Measurements from ENCODE around the gene GPX2.
A peak's percentile ranks its signal among the peaks of the same experiment; 100 is the strongest.

Gene GPX2

DNA sequence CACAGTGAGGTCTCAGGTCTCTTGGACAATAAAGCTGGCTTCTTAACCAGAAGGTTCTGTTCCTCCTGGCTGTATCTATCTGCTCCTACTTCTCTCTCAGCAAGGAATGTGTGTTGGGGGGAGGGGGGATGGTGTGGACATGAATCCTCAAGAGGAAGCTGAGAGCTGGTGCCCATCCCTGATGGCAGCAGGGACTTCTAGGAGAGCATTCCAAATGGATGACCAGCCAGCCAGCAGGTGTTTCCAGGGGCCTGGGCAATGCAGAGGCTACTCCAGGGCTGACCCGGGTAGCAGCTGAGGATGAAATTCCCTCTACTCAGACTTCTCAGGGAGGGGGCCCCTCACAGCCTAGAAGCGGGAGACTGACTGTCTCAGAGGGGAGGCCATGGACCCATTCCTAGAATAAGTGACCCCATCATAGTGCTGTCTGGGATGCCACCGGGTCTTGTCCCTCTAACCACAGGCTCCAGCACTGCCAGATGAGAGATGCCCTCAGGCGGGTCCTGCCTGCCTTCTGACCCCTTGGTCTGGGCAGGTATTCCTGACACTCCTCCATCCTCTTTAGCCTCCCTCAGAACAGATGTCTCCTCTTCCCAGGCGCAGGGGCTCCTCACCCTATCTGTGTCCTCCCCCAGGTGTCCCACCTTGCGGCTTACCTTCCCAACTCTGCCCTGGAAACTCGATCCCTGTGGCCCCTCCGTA, 28.4 kb upstream of the GPX2 start:
- Histone ChIP-seq H3K4me1 (ENCODE audit: insufficient read depth, low read length, poor library complexity, severe bottlenecking) (peaks cover 59% of the 10 kb centered on the region), H3K27me3 (ENCODE audit: insufficient read depth, low read length, poor library complexity, severe bottlenecking) (no peaks in the 10 kb centered on the region), H4K20me1 (ENCODE audit: insufficient read depth, low read length, poor library complexity, severe bottlenecking) (peaks cover 4% of the 10 kb centered on the region), H3K9me3 (ENCODE audit: insufficient read depth, low read depth, low read length) (no peaks in the 10 kb centered on the region), H3K9ac (ENCODE audit: low read depth, low read length, poor library complexity, severe bottlenecking) (peak overlapping the region; percentile 86), H3K4me3 (ENCODE audit: low read length, poor library complexity, severe bottlenecking) (peak overlapping the region; percentile 90), H3K9me2 (replicated peaks; ENCODE audit: low read depth, low read length) (no peaks in the 10 kb centered on the region), H3F3A (ENCODE audit: low read depth) (no peaks in the 10 kb centered on the region), H3K4me2 (ENCODE audit: low read depth, low read length, poor library complexity, severe bottlenecking) (peak overlapping the region; percentile 96), H3K79me2 (ENCODE audit: insufficient read depth, low read length) (peaks cover 50% of the 10 kb centered on the region), H2AFZ (ENCODE audit: low read length) (no peak overlapping the region), H3K36me3 (ENCODE audit: insufficient read depth, low read length) (no peaks in the 10 kb centered on the region)
- TF ChIP-seq EZH2phosphoT487 (IDR thresholded peaks at IDR 0.05; ENCODE audit: borderline replicate concordance): no peak
- TF ChIP-seq, protein P1, sequence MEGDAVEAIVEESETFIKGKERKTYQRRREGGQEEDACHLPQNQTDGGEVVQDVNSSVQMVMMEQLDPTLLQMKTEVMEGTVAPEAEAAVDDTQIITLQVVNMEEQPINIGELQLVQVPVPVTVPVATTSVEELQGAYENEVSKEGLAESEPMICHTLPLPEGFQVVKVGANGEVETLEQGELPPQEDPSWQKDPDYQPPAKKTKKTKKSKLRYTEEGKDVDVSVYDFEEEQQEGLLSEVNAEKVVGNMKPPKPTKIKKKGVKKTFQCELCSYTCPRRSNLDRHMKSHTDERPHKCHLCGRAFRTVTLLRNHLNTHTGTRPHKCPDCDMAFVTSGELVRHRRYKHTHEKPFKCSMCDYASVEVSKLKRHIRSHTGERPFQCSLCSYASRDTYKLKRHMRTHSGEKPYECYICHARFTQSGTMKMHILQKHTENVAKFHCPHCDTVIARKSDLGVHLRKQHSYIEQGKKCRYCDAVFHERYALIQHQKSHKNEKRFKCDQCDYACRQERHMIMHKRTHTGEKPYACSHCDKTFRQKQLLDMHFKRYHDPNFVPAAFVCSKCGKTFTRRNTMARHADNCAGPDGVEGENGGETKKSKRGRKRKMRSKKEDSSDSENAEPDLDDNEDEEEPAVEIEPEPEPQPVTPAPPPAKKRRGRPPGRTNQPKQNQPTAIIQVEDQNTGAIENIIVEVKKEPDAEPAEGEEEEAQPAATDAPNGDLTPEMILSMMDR (conservative IDR thresholded peaks at IDR 0.05; ENCODE audit: low read length): no peak

DNA sequence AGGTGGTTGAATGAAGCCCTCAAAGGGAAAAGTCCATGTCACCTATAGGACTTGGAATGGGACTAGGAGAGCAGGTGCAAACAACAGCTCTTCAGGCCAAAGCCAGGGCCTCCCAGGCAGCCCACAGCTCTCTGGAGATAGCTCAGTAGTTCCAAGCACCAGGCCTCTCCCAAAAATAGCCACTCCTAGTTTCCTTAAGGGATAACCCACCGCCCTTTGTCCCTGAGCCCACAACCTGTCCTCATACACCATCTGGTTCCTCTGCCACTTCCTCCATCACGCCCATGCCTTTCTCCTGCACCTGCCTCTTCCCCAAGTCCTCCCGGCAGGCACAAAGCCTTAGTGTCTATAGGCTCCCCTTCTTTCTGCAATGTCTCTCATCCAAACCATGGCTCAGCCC, 27.5 kb upstream of the GPX2 start:
- H3K36me3 ChIP-seq (ENCODE audit: insufficient read depth, low read length): no peaks in the 10 kb centered on the region
- peaks cover 59% of the 10 kb centered on the region for H3K4me1 ChIP-seq (ENCODE audit: insufficient read depth, low read length, poor library complexity, severe bottlenecking)
- TF ChIP-seq EZH2phosphoT487 (IDR thresholded peaks at IDR 0.05; ENCODE audit: borderline replicate concordance): no peak
- TF ChIP-seq, protein P1 (conservative IDR thresholded peaks at IDR 0.05; ENCODE audit: low read length): no peak
- no peaks in the 10 kb centered on the region for H3K9me3 ChIP-seq (ENCODE audit: insufficient read depth, low read depth, low read length)
- no peak overlapping the region for H2AFZ ChIP-seq (ENCODE audit: low read length)
- H3K4me3 ChIP-seq (ENCODE audit: low read length, poor library complexity, severe bottlenecking): peak overlapping the region; percentile 90
- peaks cover 4% of the 10 kb centered on the region for H4K20me1 ChIP-seq (ENCODE audit: insufficient read depth, low read length, poor library complexity, severe bottlenecking)
- peak overlapping the region; percentile 86 for H3K9ac ChIP-seq (ENCODE audit: low read depth, low read length, poor library complexity, severe bottlenecking)
- no peaks in the 10 kb centered on the region for H3F3A ChIP-seq (ENCODE audit: low read depth)
- no peaks in the 10 kb centered on the region for H3K9me2 ChIP-seq (replicated peaks; ENCODE audit: low read depth, low read length)
- H3K79me2 ChIP-seq (ENCODE audit: insufficient read depth, low read length): peaks cover 50% of the 10 kb centered on the region
- H3K27me3 ChIP-seq (ENCODE audit: insufficient read depth, low read length, poor library complexity, severe bottlenecking): no peaks in the 10 kb centered on the region
- peak overlapping the region; percentile 96 for H3K4me2 ChIP-seq (ENCODE audit: low read depth, low read length, poor library complexity, severe bottlenecking)

DNA sequence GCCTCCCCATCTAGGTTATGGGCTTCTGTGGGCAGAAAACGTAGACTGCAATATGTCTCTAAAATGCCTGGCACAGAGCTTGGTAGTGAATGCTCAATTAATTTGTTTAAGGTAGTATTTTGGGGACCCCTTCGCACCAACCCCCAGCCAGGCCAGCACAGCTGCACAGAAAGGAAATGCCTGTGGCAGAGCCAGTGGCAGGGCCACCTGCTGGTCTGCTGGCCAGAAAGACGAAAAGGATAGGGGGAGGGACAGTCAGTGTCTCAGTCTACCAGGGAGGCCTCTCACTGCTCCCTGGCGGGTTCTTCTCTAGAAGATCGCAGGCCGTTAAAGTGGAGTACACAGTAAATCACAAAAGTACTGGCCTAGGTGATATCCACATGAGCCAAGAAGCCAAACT, 26.1 kb upstream of the GPX2 start:
- peaks cover 4% of the 10 kb centered on the region for H4K20me1 ChIP-seq (ENCODE audit: insufficient read depth, low read length, poor library complexity, severe bottlenecking)
- no peaks in the 10 kb centered on the region for H3K9me3 ChIP-seq (ENCODE audit: insufficient read depth, low read depth, low read length)
- peaks cover 62% of the 10 kb centered on the region for H3K4me1 ChIP-seq (ENCODE audit: insufficient read depth, low read length, poor library complexity, severe bottlenecking)
- no peak overlapping the region for H2AFZ ChIP-seq (ENCODE audit: low read length)
- peak overlapping the region; percentile 86 for H3K9ac ChIP-seq (ENCODE audit: low read depth, low read length, poor library complexity, severe bottlenecking)
- no peaks in the 10 kb centered on the region for H3K36me3 ChIP-seq (ENCODE audit: insufficient read depth, low read length)
- peaks cover 50% of the 10 kb centered on the region for H3K79me2 ChIP-seq (ENCODE audit: insufficient read depth, low read length)
- no peaks in the 10 kb centered on the region for H3K27me3 ChIP-seq (ENCODE audit: insufficient read depth, low read length, poor library complexity, severe bottlenecking)
- H3F3A ChIP-seq (ENCODE audit: low read depth): no peaks in the 10 kb centered on the region
- H3K4me3 ChIP-seq (ENCODE audit: low read length, poor library complexity, severe bottlenecking): peak overlapping the region; percentile 90
- no peak for TF ChIP-seq EZH2phosphoT487 (IDR thresholded peaks at IDR 0.05; ENCODE audit: borderline replicate concordance)
- TF ChIP-seq, protein P1 (conservative IDR thresholded peaks at IDR 0.05; ENCODE audit: low read length): peak; percentile 46
- H3K4me2 ChIP-seq (ENCODE audit: low read depth, low read length, poor library complexity, severe bottlenecking): peak overlapping the region; percentile 96
- no peaks in the 10 kb centered on the region for H3K9me2 ChIP-seq (replicated peaks; ENCODE audit: low read depth, low read length)
